H1 (cell line): ENCODE measurements around the gene AKIRIN1. TPM values are rescaled to one million over a fixed set of nuclear protein-coding genes. Genes with fewer than 3 reads are reported as not detected.

Source experiments
- CTCF ChIA-PET: fragments of 300-600 bp; sonication (Branson Sonifier 250); formaldehyde crosslinking; loops from one replicate; lab custom pipeline; 2021; ENCODE audit not compliant: partially characterized antibody; lab: Charles Lee
- POLR2A ChIA-PET: fragments of 300-600 bp; sonication (Branson Sonifier 250); formaldehyde crosslinking; loops from one replicate; lab custom pipeline; 2021; ENCODE audit warnings: inconsistent platforms; ENCODE audit not compliant: partially characterized antibody; lab: Charles Lee
- DNase-seq, 2 experiments: peaks; one replicate each; pipeline versions ENCODE4 v3.0.0 to v3.0.0-alpha.2; 2010 to 2022; ENCODE audit warnings: low spot score in 2 of 2, low read depth in 1 of 2, mixed read lengths in 1 of 2
- FAIRE-seq: peaks from 2 replicates; lab custom pipeline; 2011; peaks lifted over from hg19 to GRCh38; lab: Jason Lieb, UNC
- H2AFZ ChIP-seq: 2 replicates; pipeline ENCODE4 v1.8.1; 2012; ENCODE audit warnings: low read length, inconsistent platforms
- H2AK5ac ChIP-seq: 2 replicates; pipeline ENCODE4 v1.6.1; 2013; ENCODE audit warnings: low read depth, low read length
- H2BK120ac ChIP-seq: replicated peaks from 2 replicates; pipeline ENCODE3; 2013; ENCODE audit warnings: low read depth, low read length, inconsistent platforms
- H2BK12ac ChIP-seq: 2 replicates; pipeline ENCODE4 v1.6.1; 2013; ENCODE audit warnings: low read depth, low read length
- H2BK15ac ChIP-seq: 2 replicates; pipeline ENCODE4 v1.6.1; 2013; ENCODE audit warnings: low read length
- H2BK20ac ChIP-seq: 2 replicates; pipeline ENCODE4 v1.6.1; 2013; ENCODE audit warnings: low read length
- H2BK5ac ChIP-seq: 2 replicates; pipeline ENCODE4 v1.6.1; 2013; ENCODE audit warnings: low read depth, low read length
- H3K14ac ChIP-seq: 2 replicates; pipeline ENCODE4 v1.6.1; 2013; ENCODE audit warnings: inconsistent platforms; ENCODE audit not compliant: insufficient read length
- H3K18ac ChIP-seq: 2 replicates; pipeline ENCODE4 v1.6.1; 2013; ENCODE audit warnings: low read length; ENCODE audit errors: extremely low read depth
- H3K23ac ChIP-seq: 2 replicates; pipeline ENCODE4 v1.6.1; 2013; ENCODE audit warnings: inconsistent platforms; ENCODE audit not compliant: insufficient read length
- H3K23me2 ChIP-seq: 2 replicates; pipeline ENCODE4 v1.6.1; 2013; ENCODE audit warnings: low read depth, low read length
- H3K27ac ChIP-seq: 2 replicates; pipeline ENCODE4 v1.6.1; 2011; ENCODE audit warnings: low read depth, low read length, inconsistent platforms
- H3K27me3 ChIP-seq, 4 experiments: replicated peaks in 1 of 4; 1 replicate in 1 of 4; 2 replicates in 3 of 4; pipeline versions ENCODE4 v1.6.1 to v1.8.1; 2011 to 2013; ENCODE audit warnings: low read length in 3 of 4, mild to moderate bottlenecking in 3 of 4, inconsistent platforms in 2 of 4, mixed read lengths in 2 of 4, moderate library complexity in 1 of 4; ENCODE audit not compliant: control insufficient read depth in 3 of 4, insufficient read depth in 3 of 4; ENCODE audit errors: extremely low read depth in 1 of 4
- H3K36me3 ChIP-seq, 4 experiments: 2 replicates each; pipeline versions ENCODE4 v1.6.1 to v1.8.1; 2011 to 2013; ENCODE audit warnings: mild to moderate bottlenecking in 4 of 4, low read length in 3 of 4, moderate library complexity in 2 of 4, control low read depth in 1 of 4, inconsistent platforms in 1 of 4; ENCODE audit not compliant: insufficient read depth in 4 of 4, control insufficient read depth in 2 of 4
- H3K4ac ChIP-seq: replicated peaks from 2 replicates; pipeline ENCODE3; 2013; ENCODE audit warnings: low read length, low read depth, mixed read lengths, inconsistent platforms; ENCODE audit not compliant: insufficient read length
- H3K4me1 ChIP-seq, 4 experiments: replicated peaks in 1 of 4; 1 replicate in 1 of 4; 2 replicates in 3 of 4; pipeline versions ENCODE4 v1.6.1 to v1.8.1; 2011 to 2013; ENCODE audit warnings: low read length in 3 of 4, inconsistent platforms in 2 of 4, mixed read lengths in 1 of 4; ENCODE audit not compliant: insufficient read depth in 4 of 4, control insufficient read depth in 3 of 4
- H3K4me2 ChIP-seq, 2 experiments: 2 replicates each; pipeline versions ENCODE4 v1.6.1 to v1.8.1; 2011 to 2013; ENCODE audit warnings: low read depth in 2 of 2, low read length in 2 of 2, control low read depth in 1 of 2, inconsistent platforms in 1 of 2, mild to moderate bottlenecking in 1 of 2; ENCODE audit not compliant: insufficient read depth in 1 of 2
- H3K4me3 ChIP-seq, 4 experiments: fragments of 200-600, 300-600 bp in 1 of 4; sonication (generic), shearing (Covaris generic), sonication (Bioruptor Twin) in 1 of 4; 2 replicates each; pipeline versions ENCODE4 v1.5.1 to v1.8.1; 2011 to 2016; ENCODE audit warnings: low read length in 4 of 4, low read depth in 3 of 4, control low read depth in 2 of 4, inconsistent platforms in 2 of 4, mild to moderate bottlenecking in 2 of 4, mixed read lengths in 1 of 4, moderate library complexity in 1 of 4; ENCODE audit not compliant: insufficient read depth in 2 of 4; ENCODE audit errors: extremely low read depth in 1 of 4
- H3K56ac ChIP-seq: replicated peaks from 2 replicates; pipeline ENCODE3; 2013; ENCODE audit warnings: low read depth, mild to moderate bottlenecking, mixed read lengths, low read length, inconsistent platforms; ENCODE audit not compliant: insufficient read length
- H3K79me1 ChIP-seq: 2 replicates; pipeline ENCODE4 v1.6.1; 2013; ENCODE audit warnings: low read depth, low read length, control low read depth
- H3K79me2 ChIP-seq, 2 experiments: 2 replicates each; pipeline versions ENCODE4 v1.6.1 to v1.8.1; 2012 to 2013; ENCODE audit warnings: low read length in 2 of 2, mild to moderate bottlenecking in 2 of 2, inconsistent platforms in 1 of 2; ENCODE audit not compliant: insufficient read depth in 2 of 2, control insufficient read depth in 1 of 2
- H3K9ac ChIP-seq, 4 experiments: replicated peaks in 1 of 4; 1 replicate in 1 of 4; 2 replicates in 3 of 4; pipeline versions ENCODE4 v1.6.1 to v1.8.1; 2011 to 2013; ENCODE audit warnings: low read depth in 3 of 4, low read length in 3 of 4, control low read depth in 2 of 4, mild to moderate bottlenecking in 2 of 4, moderate library complexity in 2 of 4, inconsistent platforms in 1 of 4; ENCODE audit errors: extremely low read depth in 1 of 4
- H3K9me3 ChIP-seq, 2 experiments: 2 replicates each; pipeline versions ENCODE4 v1.6.1 to v1.8.1; 2012 to 2013; ENCODE audit warnings: mild to moderate bottlenecking in 2 of 2, moderate library complexity in 2 of 2, control low read depth in 1 of 2, inconsistent platforms in 1 of 2, low read depth in 1 of 2, low read length in 1 of 2, mixed read lengths in 1 of 2; ENCODE audit not compliant: insufficient read depth in 2 of 2
- H4K20me1 ChIP-seq, 2 experiments: replicated peaks in 1 of 2; 2 replicates each; pipeline versions ENCODE3 to v1.8.1; 2011 to 2013; ENCODE audit warnings: inconsistent platforms in 2 of 2, low read length in 2 of 2, mild to moderate bottlenecking in 1 of 2; ENCODE audit not compliant: insufficient read depth in 2 of 2, control insufficient read depth in 1 of 2
- H4K5ac ChIP-seq: 2 replicates; pipeline ENCODE4 v1.6.1; 2013; ENCODE audit warnings: low read length, low read depth, mixed read lengths, inconsistent platforms; ENCODE audit not compliant: insufficient read length
- H4K8ac ChIP-seq: 2 replicates; pipeline ENCODE4 v1.8.0; 2013; ENCODE audit warnings: mild to moderate bottlenecking, moderate library complexity, low read length, inconsistent platforms; ENCODE audit not compliant: insufficient read depth; ENCODE audit errors: extremely low read depth
- H4K91ac ChIP-seq: replicated peaks from 2 replicates; pipeline ENCODE3; 2013; ENCODE audit warnings: low read length, mixed read lengths, inconsistent platforms; ENCODE audit not compliant: insufficient read length
- GTF2F1 ChIP-seq: IDR thresholded peaks from 2 replicates; pipeline ENCODE4 v1.6.1; 2012; ENCODE audit warnings: low read depth, low read length, improper control_type of control experiment, borderline replicate concordance
- POLR2A ChIP-seq, 2 experiments: IDR thresholded peaks; 1 replicate in 1 of 2; 2 replicates in 1 of 2; pipeline ENCODE4 v1.6.1; 2011; ENCODE audit warnings: low read depth in 2 of 2, low read length in 2 of 2, mild to moderate bottlenecking in 2 of 2; ENCODE audit errors: control extremely low read depth in 1 of 2
- POLR2AphosphoS5 ChIP-seq: IDR thresholded peaks from 2 replicates; pipeline ENCODE4 v1.6.1; 2011; ENCODE audit warnings: low read depth, low read length
- WGBS, 2 experiments: shearing (Covaris generic) in 1 of 2; methylation state at CpG; one replicate each; pipeline versions ENCODE4 v1.1.6 to v1.1.7; 2013 to 2015; ENCODE audit warnings: low lambda C conversion rate in 2 of 2, mixed read lengths in 2 of 2, inconsistent platforms in 1 of 2, low coverage in 1 of 2, missing lambda C conversion rate in 1 of 2; ENCODE audit not compliant: insufficient replicate concordance in 2 of 2, insufficient coverage in 1 of 2, insufficient read length in 1 of 2; ENCODE audit errors: extremely low coverage in 1 of 2, missing lambda C conversion rate in 1 of 2; 5-methylcytosine and 5-hydroxymethylcytosine counted together
- polyA plus RNA-seq, 7 experiments: library from polyadenylated mRNA; depleted of rRNA in 3 of 7; stranded (reverse) in 5 of 7; unstranded in 2 of 7; fragments of >200 nt in 5 of 7; fragments of 200-250 nt in 2 of 7; gene quantifications; 1 replicate in 5 of 7; 2 replicates in 1 of 7; 4 replicates in 1 of 7; pipeline versions ENCODE4 v1.2.1 to v1.2.3, GENCODE V29; 2011 to 2013; ENCODE audit warnings: missing spikeins in 2 of 7, mixed read lengths in 2 of 7
- total RNA-seq: library from RNA; stranded (reverse); fragmentation: NEBNext Ultra II Directional; extraction: Animal tissue kit (Norgen Biotek cat#: 25700); gene quantifications from 2 replicates; pipeline ENCODE4 v1.2.1, GENCODE V29; 2021

The AKIRIN1 gene
- total and polyA plus RNA-seq, 2 of the 8 experiments (the other 6 are each of a cell fraction or from before 2014, with no cell fraction given) = 148 to 236 TPM

DNA sequence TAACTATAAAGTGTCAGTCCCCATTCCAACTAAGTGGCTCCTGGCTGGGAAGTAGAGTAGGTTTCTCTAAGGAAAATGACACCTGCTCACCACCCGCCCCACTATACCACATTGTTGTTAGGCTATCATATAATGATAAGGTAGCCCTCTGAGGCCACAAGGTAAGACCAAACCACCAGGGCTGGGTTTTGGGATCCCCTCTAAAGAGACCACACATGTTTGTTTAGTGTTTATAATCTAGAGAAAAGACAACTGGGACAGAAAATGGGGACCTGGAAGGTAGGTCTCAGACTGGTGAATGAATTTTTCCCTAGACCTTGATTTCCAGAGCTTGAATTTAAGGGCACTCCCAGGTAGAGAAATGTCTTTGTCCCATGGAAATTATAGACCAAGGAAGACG, 15.2 kb downstream of the AKIRIN1 start:
- Histone ChIP-seq H3K27me3 (no peaks in the 10 kb centered on the region), H3K23me2 (no peaks in the 10 kb centered on the region), H3K27ac (no peak overlapping the region), H3K79me2 (peaks cover 0 to 18% of the 10 kb centered on the region in 2 experiments; a peak in 2 of 4 replicates), H2AK5ac (no peak overlapping the region), H3K9ac (no peak overlapping the region), H3K4me2 (no peak overlapping the region), H4K8ac (no peak overlapping the region), H3K4me1 (peaks cover 0 to 5% (median 2%) of the 10 kb centered on the region in 4 experiments; a peak in 4 of 7 replicates), H2BK15ac (no peak overlapping the region), H3K23ac (no peak overlapping the region), H3K79me1 (no peaks in the 10 kb centered on the region), H2BK5ac (no peak overlapping the region), H3K4ac (no peak overlapping the region), H2BK120ac (no peak overlapping the region), H3K14ac (no peak overlapping the region), H4K5ac (no peak overlapping the region), H3K9me3 (no peaks in the 10 kb centered on the region), H2AFZ (no peak overlapping the region), H2BK12ac (no peak overlapping the region), H4K91ac (no peak overlapping the region), H3K56ac (no peak overlapping the region), H2BK20ac (no peak overlapping the region), H4K20me1 (peaks cover 4 to 14% of the 10 kb centered on the region in 2 experiments), H3K18ac (no peak overlapping the region), H3K4me3 (no peak overlapping the region), H3K36me3 (peaks cover 15 to 89% (median 59%) of the 10 kb centered on the region in 4 experiments)
- FAIRE-seq (no peak), DNase-seq (no peak)
- ChIA-PET POLR2A (interaction anchor here (0.6 to 11.1 kb wide), 15 partner anchors 12 to 136 kb away, joined by 3 to 182 read pairs (median 5); partner anchors contain the start of genes NDUFS5 and RHBDL2), CTCF (interaction anchor here (0.8 to 2.2 kb wide), 11 partner anchors 8 to 86 kb away, joined by 3 to 12 read pairs (median 4); partner anchors contain the start of gene NDUFS5)
- WGBS, 2 experiments = 85% methylated on average over 2 of the region's 2 CpGs; no CpG with 5 or more reads in 1 of the 2 experiments
- peak in 1 of 2 experiments; percentile 69; a peak in 2 of 3 replicates for TF ChIP-seq POLR2A (IDR thresholded peaks at IDR 0.05; ENCODE audit: control extremely low read depth in 1 of 2, low read depth in 2 of 2, low read length in 2 of 2)
- TF ChIP-seq POLR2AphosphoS5 = 0 out of 2 replicates have a peak, but pooled peaks have one; percentile 62
- TF ChIP-seq GTF2F1 = no peak
